ENCODE data around the gene CADPS2. TPM values are rescaled to one million over a fixed set of nuclear protein-coding genes. Genes with fewer than 3 reads are reported as not detected.

CADPS2 gene
- polyA plus RNA-seq, 2 donors, result 1.6 to 3.3 TPM

DNA sequence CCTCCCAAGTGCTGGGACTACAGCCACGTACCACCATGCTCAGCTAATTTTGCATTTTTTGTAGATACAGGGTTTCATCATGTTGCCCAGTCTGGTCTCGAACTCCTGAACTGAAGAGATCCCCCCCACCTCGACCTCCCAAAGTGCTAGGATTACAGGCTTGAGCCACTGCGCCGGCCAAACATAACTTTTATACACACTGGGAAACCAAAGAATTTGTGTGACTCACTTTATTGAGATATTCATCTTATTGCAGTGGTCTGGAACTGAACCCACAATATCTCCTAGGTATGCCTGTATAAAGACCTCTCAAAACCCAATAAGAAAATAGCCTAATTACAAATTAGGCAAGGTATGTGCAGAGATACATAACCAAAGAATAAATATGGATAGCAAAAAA, 399.1 kb downstream of the CADPS2 start:
- Histone ChIP-seq H3K27me3 (ENCODE audit: control insufficient read depth in 1 of 2, insufficient read depth in 2 of 2, low read length in 2 of 2) (no peaks in the 10 kb centered on the region), H3K4me1 (ENCODE audit: control insufficient read depth in 2 of 2, insufficient read depth in 2 of 2, low read length in 1 of 2) (no peaks in the 10 kb centered on the region), H3K27ac (ENCODE audit: low read depth in 2 of 2, low read length in 1 of 2) (no peak overlapping the region), H3K4me3 (ENCODE audit: low read depth in 1 of 2, low read length in 2 of 2) (no peak overlapping the region), H3K9me3 (ENCODE audit: control insufficient read depth in 2 of 2, insufficient read depth in 1 of 2, low read depth in 1 of 2, low read length in 1 of 2) (no peaks in the 10 kb centered on the region), H3K36me3 (ENCODE audit: control insufficient read depth in 2 of 2, insufficient read depth in 2 of 2, low read length in 1 of 2) (no peaks in the 10 kb centered on the region)
- 81 to 88% methylated on average over 5 of the region's 5 CpGs for WGBS, 2 donors

DNA sequence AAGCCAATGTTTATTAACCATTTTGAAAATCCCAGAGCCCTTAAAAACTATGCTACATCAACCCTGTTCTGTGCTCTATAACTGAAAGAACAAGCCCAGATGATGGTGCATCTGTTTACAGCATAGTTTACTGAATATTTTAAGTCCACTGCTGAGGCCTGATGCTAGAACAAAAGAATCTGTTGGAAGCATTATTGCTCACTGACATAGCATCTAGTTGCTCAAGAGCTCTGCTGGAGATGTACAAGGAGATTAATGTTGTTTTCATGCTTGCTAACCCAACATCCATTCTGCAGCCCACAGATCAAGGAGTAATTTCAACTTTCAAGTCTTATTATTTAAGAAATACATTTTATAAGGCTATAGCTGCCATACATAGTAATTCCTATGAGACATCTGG, 400.4 kb downstream of the CADPS2 start:
- no peak overlapping the region for H3K4me3 ChIP-seq (ENCODE audit: low read depth in 1 of 2, low read length in 2 of 2)
- no peak overlapping the region for H3K27ac ChIP-seq (ENCODE audit: low read depth in 2 of 2, low read length in 1 of 2)
- H3K36me3 ChIP-seq (ENCODE audit: control insufficient read depth in 2 of 2, insufficient read depth in 2 of 2, low read length in 1 of 2), result no peaks in the 10 kb centered on the region
- H3K27me3 ChIP-seq (ENCODE audit: control insufficient read depth in 1 of 2, insufficient read depth in 2 of 2, low read length in 2 of 2), result no peaks in the 10 kb centered on the region
- no peaks in the 10 kb centered on the region for H3K4me1 ChIP-seq (ENCODE audit: control insufficient read depth in 2 of 2, insufficient read depth in 2 of 2, low read length in 1 of 2)
- H3K9me3 ChIP-seq (ENCODE audit: control insufficient read depth in 2 of 2, insufficient read depth in 1 of 2, low read depth in 1 of 2, low read length in 1 of 2), result no peaks in the 10 kb centered on the region

DNA sequence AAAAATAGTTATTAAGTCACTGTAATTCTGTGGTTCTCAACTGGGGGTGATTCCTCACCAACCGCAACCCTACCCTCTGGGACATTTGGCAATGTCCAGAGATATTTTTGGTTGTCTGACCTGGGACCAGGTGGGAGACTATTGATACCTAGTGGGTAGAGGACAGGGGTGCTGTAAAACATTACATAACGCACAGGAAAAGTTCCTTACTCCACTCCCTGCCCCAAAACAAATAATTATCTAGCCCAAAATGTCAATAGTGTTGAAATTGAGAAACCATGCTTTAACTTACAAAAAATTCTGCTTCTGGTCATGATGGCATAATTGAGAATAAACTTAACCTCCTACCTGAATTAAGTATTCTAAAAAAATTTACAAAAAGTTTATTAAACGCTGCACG, 404.0 kb downstream of the CADPS2 start:
- no peaks in the 10 kb centered on the region for H3K36me3 ChIP-seq (ENCODE audit: control insufficient read depth in 2 of 2, insufficient read depth in 2 of 2, low read length in 1 of 2)
- no peak overlapping the region for H3K4me3 ChIP-seq (ENCODE audit: low read depth in 1 of 2, low read length in 2 of 2)
- WGBS, 2 donors, result 88 to 90% methylated on average over 4 of the region's 4 CpGs
- no peaks in the 10 kb centered on the region for H3K9me3 ChIP-seq (ENCODE audit: control insufficient read depth in 2 of 2, insufficient read depth in 1 of 2, low read depth in 1 of 2, low read length in 1 of 2)
- H3K27me3 ChIP-seq (ENCODE audit: control insufficient read depth in 1 of 2, insufficient read depth in 2 of 2, low read length in 2 of 2), result no peaks in the 10 kb centered on the region
- H3K27ac ChIP-seq (ENCODE audit: low read depth in 2 of 2, low read length in 1 of 2), result no peak overlapping the region
- no peaks in the 10 kb centered on the region for H3K4me1 ChIP-seq (ENCODE audit: control insufficient read depth in 2 of 2, insufficient read depth in 2 of 2, low read length in 1 of 2)

DNA sequence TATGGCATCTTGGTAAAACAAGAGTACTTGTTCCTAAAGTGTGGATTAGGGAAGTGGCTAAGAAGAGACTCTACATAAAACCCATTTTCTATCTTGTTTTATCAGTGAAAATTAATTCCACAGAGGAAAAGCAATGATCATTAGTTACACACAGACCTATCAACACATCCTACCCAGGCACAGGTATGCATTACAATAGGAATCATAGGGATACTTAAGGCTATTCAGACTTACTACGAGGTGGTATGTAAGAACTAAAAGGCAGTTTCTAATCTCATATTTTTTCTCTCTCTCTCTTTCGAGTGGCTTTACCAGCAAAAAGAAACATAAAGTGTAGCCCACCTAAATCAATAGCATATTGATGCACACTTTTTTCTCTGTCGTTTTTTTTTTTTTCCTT, 415.4 kb downstream of the CADPS2 start:
- 75 to 76% methylated on average over 3 of the region's 3 CpGs for WGBS, 2 donors
- Histone ChIP-seq H3K27me3 (ENCODE audit: control insufficient read depth in 1 of 2, insufficient read depth in 2 of 2, low read length in 2 of 2) (no peaks in the 10 kb centered on the region), H3K4me3 (ENCODE audit: low read depth in 1 of 2, low read length in 2 of 2) (no peak overlapping the region), H3K36me3 (ENCODE audit: control insufficient read depth in 2 of 2, insufficient read depth in 2 of 2, low read length in 1 of 2) (no peaks in the 10 kb centered on the region), H3K27ac (ENCODE audit: low read depth in 2 of 2, low read length in 1 of 2) (no peak overlapping the region), H3K4me1 (ENCODE audit: control insufficient read depth in 2 of 2, insufficient read depth in 2 of 2, low read length in 1 of 2) (no peaks in the 10 kb centered on the region), H3K9me3 (ENCODE audit: control insufficient read depth in 2 of 2, insufficient read depth in 1 of 2, low read depth in 1 of 2, low read length in 1 of 2) (no peaks in the 10 kb centered on the region)

DNA sequence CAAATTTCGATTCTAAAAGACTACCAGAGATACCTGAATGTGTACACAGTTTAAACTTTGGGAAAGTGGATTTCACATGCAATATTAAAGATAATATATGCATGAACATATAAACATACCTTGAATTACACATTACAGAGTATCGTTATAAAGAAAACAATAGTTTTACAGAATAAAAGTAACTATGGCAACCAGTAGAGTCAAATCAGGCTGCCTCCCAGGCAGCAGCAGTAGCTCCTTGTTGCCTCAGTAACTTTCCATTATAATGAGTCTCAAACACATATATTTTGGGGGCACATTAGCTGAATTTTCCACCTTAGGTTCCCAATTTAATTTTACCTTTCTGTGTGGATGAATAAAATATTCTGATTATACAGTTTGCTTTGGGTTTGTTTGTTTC, 417.3 kb downstream of the CADPS2 start:
- Histone ChIP-seq H3K27me3 (ENCODE audit: control insufficient read depth in 1 of 2, insufficient read depth in 2 of 2, low read length in 2 of 2) (no peaks in the 10 kb centered on the region), H3K4me3 (ENCODE audit: low read depth in 1 of 2, low read length in 2 of 2) (no peak overlapping the region), H3K4me1 (ENCODE audit: control insufficient read depth in 2 of 2, insufficient read depth in 2 of 2, low read length in 1 of 2) (no peaks in the 10 kb centered on the region), H3K27ac (ENCODE audit: low read depth in 2 of 2, low read length in 1 of 2) (no peak overlapping the region), H3K9me3 (ENCODE audit: control insufficient read depth in 2 of 2, insufficient read depth in 1 of 2, low read depth in 1 of 2, low read length in 1 of 2) (no peaks in the 10 kb centered on the region), H3K36me3 (ENCODE audit: control insufficient read depth in 2 of 2, insufficient read depth in 2 of 2, low read length in 1 of 2) (no peaks in the 10 kb centered on the region)
- 36 to 61% methylated on average over 2 of the region's 2 CpGs for WGBS, 2 donors

DNA sequence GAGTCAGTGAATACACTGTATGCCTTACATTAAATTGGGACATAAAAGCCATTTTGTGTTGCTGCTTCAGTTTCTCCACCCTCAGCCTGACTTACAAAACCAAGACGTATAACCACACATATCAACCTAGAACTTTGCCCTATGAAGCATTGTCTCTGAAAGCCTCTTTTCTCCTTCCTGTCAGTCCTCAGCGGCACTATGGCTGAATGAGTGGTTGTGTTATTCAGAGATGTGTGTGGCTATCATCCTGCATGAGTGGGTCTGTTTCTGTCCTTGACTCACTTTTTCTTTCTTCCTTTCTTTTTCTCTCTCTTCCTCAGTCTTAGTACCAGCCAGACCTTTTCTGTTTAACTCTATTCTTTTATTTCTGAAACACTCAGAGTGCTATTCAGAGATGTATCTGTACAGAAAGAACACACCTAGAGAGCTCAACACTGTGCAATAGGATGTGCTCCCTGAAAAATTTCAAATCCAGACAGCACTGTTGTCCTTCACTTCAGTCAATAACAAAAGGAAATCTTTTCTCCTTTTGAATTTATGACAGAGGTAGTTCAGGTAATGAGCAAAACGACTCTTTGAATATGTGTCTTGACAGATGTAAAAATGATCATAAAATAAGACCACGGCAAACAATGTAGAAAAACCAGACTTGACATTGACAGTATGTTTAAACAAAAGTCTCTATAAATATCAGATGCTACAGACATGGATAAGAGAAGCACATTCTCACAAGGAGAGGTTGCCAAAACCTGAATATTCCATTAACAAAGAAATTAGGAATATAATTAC, 418.4 kb downstream of the CADPS2 start:
- H3K4me1 ChIP-seq (ENCODE audit: control insufficient read depth in 2 of 2, insufficient read depth in 2 of 2, low read length in 1 of 2), result no peaks in the 10 kb centered on the region
- H3K27ac ChIP-seq (ENCODE audit: low read depth in 2 of 2, low read length in 1 of 2), result no peak overlapping the region
- 52% methylated on average over 4 of the region's 4 CpGs for WGBS, 2 donors
- no peaks in the 10 kb centered on the region for H3K9me3 ChIP-seq (ENCODE audit: control insufficient read depth in 2 of 2, insufficient read depth in 1 of 2, low read depth in 1 of 2, low read length in 1 of 2)
- no peaks in the 10 kb centered on the region for H3K36me3 ChIP-seq (ENCODE audit: control insufficient read depth in 2 of 2, insufficient read depth in 2 of 2, low read length in 1 of 2)
- no peak overlapping the region for H3K4me3 ChIP-seq (ENCODE audit: low read depth in 1 of 2, low read length in 2 of 2)
- H3K27me3 ChIP-seq (ENCODE audit: control insufficient read depth in 1 of 2, insufficient read depth in 2 of 2, low read length in 2 of 2), result no peaks in the 10 kb centered on the region

DNA sequence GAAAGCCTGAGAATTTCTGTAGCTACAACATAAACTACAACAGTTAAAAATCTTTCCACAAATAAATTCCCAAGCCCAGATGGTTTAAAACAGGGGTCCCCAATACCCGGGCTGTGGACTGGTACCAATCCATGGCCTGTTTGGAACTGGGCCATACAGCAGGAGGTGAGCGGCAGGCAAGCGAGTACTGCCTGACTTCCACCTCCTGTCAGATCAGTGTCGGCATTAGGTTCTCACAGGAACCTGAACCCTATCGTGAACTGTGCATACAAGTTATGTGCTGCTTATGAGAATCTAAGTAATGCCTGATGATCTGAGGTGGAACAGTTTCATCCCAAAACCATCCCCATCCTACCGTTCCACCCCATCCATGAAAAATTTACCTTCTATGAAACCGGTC, 421.0 kb downstream of the CADPS2 start:
- WGBS, 2 donors, result 94 to 96% methylated on average over 7 of the region's 7 CpGs
- no peak overlapping the region for H3K27ac ChIP-seq (ENCODE audit: low read depth in 2 of 2, low read length in 1 of 2)

DNA sequence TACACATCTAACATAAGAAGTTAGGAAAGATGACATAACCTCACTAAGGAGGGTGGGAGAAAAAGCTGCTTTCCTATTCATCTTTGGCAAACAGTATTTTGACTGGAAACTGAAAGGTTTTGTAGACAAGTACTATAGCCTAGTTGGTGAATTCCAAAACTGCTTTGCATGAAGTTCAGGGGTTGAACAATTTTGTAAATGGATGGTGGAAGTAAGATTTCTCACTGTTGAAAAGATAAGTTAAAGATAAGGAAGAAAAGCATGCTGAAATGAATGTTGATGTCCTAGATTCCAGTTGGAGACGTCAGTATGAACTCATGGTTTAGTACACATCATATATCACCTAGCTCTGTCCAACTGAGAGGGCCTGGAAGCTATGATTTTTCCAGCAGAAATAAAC, 422.6 kb downstream of the CADPS2 start:
- Histone ChIP-seq H3K4me1 (ENCODE audit: control insufficient read depth in 2 of 2, insufficient read depth in 2 of 2, low read length in 1 of 2) (no peaks in the 10 kb centered on the region), H3K36me3 (ENCODE audit: control insufficient read depth in 2 of 2, insufficient read depth in 2 of 2, low read length in 1 of 2) (no peaks in the 10 kb centered on the region), H3K4me3 (ENCODE audit: low read depth in 1 of 2, low read length in 2 of 2) (no peak overlapping the region), H3K9me3 (ENCODE audit: control insufficient read depth in 2 of 2, insufficient read depth in 1 of 2, low read depth in 1 of 2, low read length in 1 of 2) (no peaks in the 10 kb centered on the region), H3K27me3 (ENCODE audit: control insufficient read depth in 1 of 2, insufficient read depth in 2 of 2, low read length in 2 of 2) (no peaks in the 10 kb centered on the region), H3K27ac (ENCODE audit: low read depth in 2 of 2, low read length in 1 of 2) (no peak overlapping the region)
- WGBS, 2 donors, result 44 to 68% methylated on average over 1 of the region's 1 CpG

More for the DNA sequence above, 421.0 kb downstream of the CADPS2 start:
- Histone ChIP-seq H3K27me3 (ENCODE audit: control insufficient read depth in 1 of 2, insufficient read depth in 2 of 2, low read length in 2 of 2) (no peaks in the 10 kb centered on the region), H3K4me3 (ENCODE audit: low read depth in 1 of 2, low read length in 2 of 2) (no peak overlapping the region), H3K4me1 (ENCODE audit: control insufficient read depth in 2 of 2, insufficient read depth in 2 of 2, low read length in 1 of 2) (no peaks in the 10 kb centered on the region), H3K36me3 (ENCODE audit: control insufficient read depth in 2 of 2, insufficient read depth in 2 of 2, low read length in 1 of 2) (no peaks in the 10 kb centered on the region), H3K9me3 (ENCODE audit: control insufficient read depth in 2 of 2, insufficient read depth in 1 of 2, low read depth in 1 of 2, low read length in 1 of 2) (no peaks in the 10 kb centered on the region)

DNA sequence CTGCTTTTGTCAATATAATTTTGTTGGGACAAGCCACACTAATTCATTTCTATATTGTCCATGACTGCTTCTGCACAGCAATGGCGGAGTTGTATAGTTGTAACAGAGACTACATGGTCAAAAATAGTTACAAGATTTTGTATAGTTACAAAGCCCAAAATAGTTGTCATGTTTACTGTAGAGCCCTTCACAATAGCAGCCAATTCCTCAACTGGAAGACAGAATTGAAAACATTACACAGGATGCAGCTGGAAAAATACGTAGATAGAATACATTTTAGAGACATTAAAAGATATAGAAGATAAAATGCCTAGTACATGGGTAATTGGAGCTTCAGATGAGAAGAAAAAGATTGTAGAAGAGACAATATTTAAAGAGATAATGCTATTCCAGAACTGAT, 425.3 kb downstream of the CADPS2 start:
- Histone ChIP-seq H3K27me3 (ENCODE audit: control insufficient read depth in 1 of 2, insufficient read depth in 2 of 2, low read length in 2 of 2) (no peaks in the 10 kb centered on the region), H3K4me3 (ENCODE audit: low read depth in 1 of 2, low read length in 2 of 2) (no peak overlapping the region), H3K4me1 (ENCODE audit: control insufficient read depth in 2 of 2, insufficient read depth in 2 of 2, low read length in 1 of 2) (no peaks in the 10 kb centered on the region), H3K36me3 (ENCODE audit: control insufficient read depth in 2 of 2, insufficient read depth in 2 of 2, low read length in 1 of 2) (no peaks in the 10 kb centered on the region), H3K27ac (ENCODE audit: low read depth in 2 of 2, low read length in 1 of 2) (no peak overlapping the region), H3K9me3 (ENCODE audit: control insufficient read depth in 2 of 2, insufficient read depth in 1 of 2, low read depth in 1 of 2, low read length in 1 of 2) (no peaks in the 10 kb centered on the region)
- WGBS, 2 donors, result 75 to 84% methylated on average over 2 of the region's 2 CpGs

DNA sequence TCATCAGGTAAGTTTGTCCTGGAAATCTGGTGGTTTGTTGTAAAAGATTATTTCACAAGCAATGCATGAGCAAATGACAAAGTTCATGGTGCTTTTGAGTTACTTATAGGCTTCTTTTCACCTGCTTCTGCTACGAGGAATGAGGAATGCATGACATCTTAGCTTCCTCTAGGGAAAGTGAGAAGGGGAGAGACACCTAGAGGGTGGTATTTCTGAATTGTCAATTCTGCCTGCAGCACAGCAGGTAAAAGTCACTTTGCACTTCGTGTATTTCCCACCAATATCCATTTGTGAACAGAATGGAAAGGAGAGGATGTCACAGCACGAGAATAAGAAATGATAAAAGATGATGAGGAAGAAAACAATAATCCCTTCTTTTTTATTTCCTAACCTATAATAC, 428.3 kb downstream of the CADPS2 start:
- H3K4me1 ChIP-seq (ENCODE audit: control insufficient read depth in 2 of 2, insufficient read depth in 2 of 2, low read length in 1 of 2), result no peaks in the 10 kb centered on the region
- no peak overlapping the region for H3K27ac ChIP-seq (ENCODE audit: low read depth in 2 of 2, low read length in 1 of 2)
- H3K4me3 ChIP-seq (ENCODE audit: low read depth in 1 of 2, low read length in 2 of 2), result no peak overlapping the region
- WGBS, 2 donors, result 61 to 70% methylated on average over 3 of the region's 3 CpGs
- no peaks in the 10 kb centered on the region for H3K9me3 ChIP-seq (ENCODE audit: control insufficient read depth in 2 of 2, insufficient read depth in 1 of 2, low read depth in 1 of 2, low read length in 1 of 2)
- no peaks in the 10 kb centered on the region for H3K27me3 ChIP-seq (ENCODE audit: control insufficient read depth in 1 of 2, insufficient read depth in 2 of 2, low read length in 2 of 2)
- H3K36me3 ChIP-seq (ENCODE audit: control insufficient read depth in 2 of 2, insufficient read depth in 2 of 2, low read length in 1 of 2), result no peaks in the 10 kb centered on the region

Measured in esophagus (tissue), 2 donors.